NCI-H187 (cell line): ENCODE measurements around the gene BCL7B.
"Not testable (repeated sequence)": the region's sequence is repeated elsewhere in the genome, so short reads cannot be mapped to it uniquely, and the experiment has no call there.

Experiments
- DNase-seq, 2 experiments: peaks; one replicate each; lab custom pipeline; 2025; lab: John Stamatoyannopoulos, UW

The BCL7B gene

GRCh38 chr7:73557397-73558257 is at the start of gene BCL7B:
Gene BCL7B, minus strand, starts transcription at chr7:73557690. Its CDS starts 112 bp downstream, at chr7:73557578.
- DNase-seq, result peak; percentile 68 to 82

- no peak for DNase-seq
Measured at GRCh38 chr7:73605601-73606220, 48.2 kb upstream of the BCL7B start.

GRCh38 chr7:73602721-73603651 is 45.5 kb upstream of the BCL7B start:
- no peak for DNase-seq

- no peak for DNase-seq
Measured at GRCh38 chr7:73599916-73600315, 42.4 kb upstream of the BCL7B start.

GRCh38 chr7:73599151-73599882 is 41.8 kb upstream of the BCL7B start:
- no peak for DNase-seq

- DNase-seq, result no peak
Measured at GRCh38 chr7:73597978-73598782, 40.7 kb upstream of the BCL7B start.

- DNase-seq, result no peak
Measured at GRCh38 chr7:73596191-73597065, 38.9 kb upstream of the BCL7B start.

- DNase-seq, result no peak
Measured at GRCh38 chr7:73595358-73595757, 37.9 kb upstream of the BCL7B start.

GRCh38 chr7:73593207-73594045 is 35.9 kb upstream of the BCL7B start:
- DNase-seq, result no peak

GRCh38 chr7:73586911-73587310 is 29.4 kb upstream of the BCL7B start:
- DNase-seq, result no peak

- DNase-seq, result no peak
Measured at GRCh38 chr7:73585196-73585595, 27.7 kb upstream of the BCL7B start.

- no peak for DNase-seq
Measured at GRCh38 chr7:73582664-73583202, 25.2 kb upstream of the BCL7B start.

- DNase-seq, result not testable (repeated sequence)
Measured at GRCh38 chr7:73581006-73581405, 23.5 kb upstream of the BCL7B start.

- DNase-seq, result peak; percentile 98 to 100
Measured at GRCh38 chr7:73578342-73579128, 21.0 kb upstream of the BCL7B start, which contains the start of gene TBL2. Gene TBL2, minus strand, starts transcription at chr7:73578579. Its CDS starts 30 bp downstream, at chr7:73578549.

- DNase-seq, result no peak
Measured at GRCh38 chr7:73577627-73578341, 20.3 kb upstream of the BCL7B start.

GRCh38 chr7:73573791-73574190 is 16.3 kb upstream of the BCL7B start:
- no peak for DNase-seq

- no peak for DNase-seq
Measured at GRCh38 chr7:73573276-73573675, 15.8 kb upstream of the BCL7B start.
